MG63 (cell line): ENCODE results near the gene HMSD. TPM values are rescaled to one million over a fixed set of nuclear protein-coding genes. Genes with fewer than 3 reads are reported as not detected.
"Not testable (repeated sequence)": the region's sequence is repeated elsewhere in the genome, so short reads cannot be mapped to it uniquely, and the experiment has no call there.

ENCODE experiments used
- DNase-seq: peaks from one replicate; pipeline ENCODE4 v3.0.0-alpha.2; 2020
- H3K27me3 ChIP-seq: fragments of 250-450 bp; sonication (Bioruptor Pico); 2 replicates; pipeline ENCODE4 v1.5.1; 2020; ENCODE audit warnings: mild to moderate bottlenecking, moderate library complexity
- H3K36me3 ChIP-seq: fragments of 250-450 bp; sonication (Bioruptor Pico); 2 replicates; pipeline ENCODE4 v1.5.1; 2020; ENCODE audit warnings: mild to moderate bottlenecking, moderate library complexity
- H3K4me3 ChIP-seq: fragments of 250-450 bp; sonication (Bioruptor Pico); 2 replicates; pipeline ENCODE4 v1.5.1; 2020; ENCODE audit warnings: mild to moderate bottlenecking, moderate library complexity
- H3K9me3 ChIP-seq: fragments of 250-450 bp; sonication (Bioruptor Pico); 2 replicates; pipeline ENCODE4 v1.5.1; 2020; ENCODE audit warnings: mild to moderate bottlenecking, moderate library complexity
- total RNA-seq: library from RNA; depleted of rRNA; stranded (reverse); fragments of >200 nt; shearing (Covaris generic); gene quantifications from 2 replicates; pipeline ENCODE4 v1.2.3, GENCODE V29; 2014; ENCODE audit warnings: low replicate concordance; rRNA removed

HMSD gene
- total RNA-seq = not detected in 2 replicates

DNA sequence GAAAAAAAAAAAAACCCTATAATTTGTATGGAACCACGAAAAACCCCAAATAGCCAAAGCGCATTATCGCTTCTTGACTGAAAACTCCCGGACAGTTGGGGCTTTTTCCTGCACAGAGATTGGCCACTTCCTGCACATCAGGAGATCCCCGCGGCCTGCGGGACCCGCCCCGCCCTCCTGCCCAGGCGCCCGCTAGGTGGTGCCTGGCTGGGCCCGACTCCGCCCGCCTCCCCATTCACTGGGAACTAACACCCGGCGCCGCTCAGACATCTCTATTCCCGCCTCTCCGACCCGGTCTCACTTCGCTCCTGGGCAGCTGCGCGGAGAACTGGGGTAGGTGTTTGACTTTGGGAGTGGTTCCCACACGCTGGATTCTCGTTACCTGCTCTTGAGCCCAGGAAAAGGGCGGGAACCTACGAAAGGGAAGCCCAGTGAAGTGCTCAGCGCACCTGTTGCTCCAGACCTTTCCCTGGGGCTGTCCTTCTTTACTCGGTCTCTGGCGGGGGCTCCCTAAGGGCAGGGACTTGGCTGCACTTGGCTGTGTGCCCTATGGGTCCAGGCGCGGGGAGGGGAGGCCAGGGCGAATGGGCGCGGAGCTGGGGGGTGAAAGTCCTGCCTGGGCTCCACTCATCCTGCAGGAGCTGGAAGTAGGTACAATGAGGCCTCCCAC is at the start of gene HMSD:
Gene HMSD (plus strand): TSS at position 234 of the 670 bp plus-strand sequence. CDS start 4,155 bp downstream, outside the sequence.
- no peaks in the 10 kb centered on the region for H3K27me3 ChIP-seq
- H3K4me3 ChIP-seq = no peak within 1 kb of the TSS
- no peaks in the 10 kb centered on the region for H3K36me3 ChIP-seq
- peak; percentile 21 for DNase-seq
- no peaks in the 10 kb centered on the region for H3K9me3 ChIP-seq

- Histone ChIP-seq H3K4me3 (no peak overlapping the region), H3K36me3 (no peaks in the 10 kb centered on the region), H3K9me3 (no peaks in the 10 kb centered on the region), H3K27me3 (no peaks in the 10 kb centered on the region)
- DNase-seq = no peak
Measured at GRCh38 chr18:63903851-63904570, 45.1 kb upstream of the HMSD start.

DNA sequence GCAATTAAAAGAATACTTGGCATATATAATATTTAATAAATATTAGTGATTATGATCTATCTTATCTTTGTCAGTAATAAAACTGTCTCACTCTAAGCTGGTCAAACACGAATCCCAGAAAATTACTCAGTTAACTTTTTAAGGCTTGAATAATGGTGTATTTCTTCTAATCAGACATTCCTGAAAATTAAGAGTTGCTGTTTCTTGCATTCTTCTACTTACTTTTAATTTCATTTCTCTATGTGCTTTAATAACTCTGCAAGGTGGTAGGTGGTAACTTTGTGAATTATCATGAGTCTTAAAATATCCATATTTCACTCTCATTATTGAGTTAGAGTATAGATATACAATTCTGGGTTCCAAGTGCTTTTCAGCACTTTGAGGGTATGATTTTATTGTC is 44.4 kb upstream of the HMSD start:
- no peaks in the 10 kb centered on the region for H3K9me3 ChIP-seq
- no peak overlapping the region for H3K4me3 ChIP-seq
- DNase-seq = no peak
- no peaks in the 10 kb centered on the region for H3K27me3 ChIP-seq
- H3K36me3 ChIP-seq = no peaks in the 10 kb centered on the region

- DNase-seq = no peak
- no peaks in the 10 kb centered on the region for H3K9me3 ChIP-seq
- H3K27me3 ChIP-seq = no peaks in the 10 kb centered on the region
- no peak overlapping the region for H3K4me3 ChIP-seq
- H3K36me3 ChIP-seq = no peaks in the 10 kb centered on the region
Measured at GRCh38 chr18:63905361-63905760, 43.7 kb upstream of the HMSD start.

- Histone ChIP-seq H3K4me3 (no peak overlapping the region), H3K27me3 (no peaks in the 10 kb centered on the region), H3K36me3 (no peaks in the 10 kb centered on the region), H3K9me3 (no peaks in the 10 kb centered on the region)
- no peak for DNase-seq
Measured at GRCh38 chr18:63906056-63906455, 43.0 kb upstream of the HMSD start.

DNA sequence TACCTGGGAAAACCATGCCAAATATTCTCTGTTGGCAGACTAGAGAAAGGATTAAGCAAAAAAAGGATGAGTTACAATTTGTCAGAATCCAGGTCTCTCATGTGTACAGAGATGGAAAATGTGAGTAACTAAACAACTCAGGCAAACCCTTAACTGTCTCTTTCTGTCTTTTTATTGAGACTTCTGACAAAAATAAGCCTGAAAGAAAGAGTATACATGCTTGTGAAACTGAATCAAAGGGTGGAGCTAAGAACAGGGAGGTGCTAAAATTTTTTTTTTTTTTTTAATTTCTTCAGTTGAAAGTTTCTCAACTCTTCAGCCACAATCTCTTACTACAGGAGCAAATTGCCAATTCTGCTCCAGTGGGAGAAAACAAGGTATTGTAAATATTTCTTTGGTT is 41.4 kb upstream of the HMSD start, which contains the start of gene SERPINB10:
Gene SERPINB10 (plus strand): TSS at position 295 of the 400 bp plus-strand sequence. CDS start 7,553 bp downstream, outside the sequence.
- H3K9me3 ChIP-seq = no peaks in the 10 kb centered on the region
- no peak within 1 kb of the TSS for H3K4me3 ChIP-seq
- no peak for DNase-seq
- no peaks in the 10 kb centered on the region for H3K36me3 ChIP-seq
- H3K27me3 ChIP-seq = no peaks in the 10 kb centered on the region

GRCh38 chr18:63908858-63909257 is 40.2 kb upstream of the HMSD start:
- Histone ChIP-seq H3K4me3 (no peak overlapping the region), H3K27me3 (peaks cover 5% of the 10 kb centered on the region; the same call in 1 of the 2 replicates), H3K36me3 (no peaks in the 10 kb centered on the region), H3K9me3 (no peaks in the 10 kb centered on the region)
- DNase-seq = no peak

- no peak for DNase-seq
- no peaks in the 10 kb centered on the region for H3K9me3 ChIP-seq
- no peak overlapping the region for H3K4me3 ChIP-seq
- no peaks in the 10 kb centered on the region for H3K36me3 ChIP-seq
- peaks cover 5% of the 10 kb centered on the region; the same call in 1 of the 2 replicates for H3K27me3 ChIP-seq
Measured at GRCh38 chr18:63909870-63910269, 39.2 kb upstream of the HMSD start.

DNA sequence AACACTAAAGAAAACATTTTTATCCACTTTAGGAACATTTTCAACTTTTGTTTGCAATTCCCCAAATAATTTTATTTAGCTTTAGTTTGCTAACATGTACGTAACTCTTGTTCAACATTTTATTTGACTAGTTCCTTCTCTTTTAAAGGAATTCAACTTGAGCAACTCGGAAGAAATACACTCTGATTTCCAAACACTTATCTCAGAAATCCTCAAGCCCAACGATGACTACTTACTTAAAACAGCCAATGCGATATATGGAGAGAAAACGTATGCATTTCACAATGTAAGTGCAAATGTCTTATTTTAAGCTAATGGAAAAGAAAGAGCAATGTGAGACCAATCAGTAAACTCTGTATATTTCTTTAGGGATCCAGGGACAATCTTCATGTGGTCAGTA is 31.3 kb upstream of the HMSD start:
- Histone ChIP-seq H3K27me3 (peaks cover 9% of the 10 kb centered on the region; the same call in 1 of the 2 replicates), H3K36me3 (no peaks in the 10 kb centered on the region), H3K9me3 (no peaks in the 10 kb centered on the region), H3K4me3 (no peak overlapping the region)
- no peak for DNase-seq

- Histone ChIP-seq H3K9me3 (no peaks in the 10 kb centered on the region), H3K4me3 (no peak overlapping the region), H3K36me3 (no peaks in the 10 kb centered on the region), H3K27me3 (peaks cover 4% of the 10 kb centered on the region; the same call in 1 of the 2 replicates)
- no peak for DNase-seq
Measured at GRCh38 chr18:63922049-63922448, 27.1 kb upstream of the HMSD start.

GRCh38 chr18:63924551-63924950 is 24.6 kb upstream of the HMSD start:
- DNase-seq = no peak
- Histone ChIP-seq H3K4me3 (no peak overlapping the region), H3K36me3 (no peaks in the 10 kb centered on the region), H3K27me3 (no peaks in the 10 kb centered on the region), H3K9me3 (no peaks in the 10 kb centered on the region)

- Histone ChIP-seq H3K36me3 (no peaks in the 10 kb centered on the region), H3K9me3 (no peaks in the 10 kb centered on the region), H3K4me3 (no peak overlapping the region), H3K27me3 (no peaks in the 10 kb centered on the region)
- DNase-seq = no peak
Measured at GRCh38 chr18:63928331-63928730, 20.8 kb upstream of the HMSD start.

DNA sequence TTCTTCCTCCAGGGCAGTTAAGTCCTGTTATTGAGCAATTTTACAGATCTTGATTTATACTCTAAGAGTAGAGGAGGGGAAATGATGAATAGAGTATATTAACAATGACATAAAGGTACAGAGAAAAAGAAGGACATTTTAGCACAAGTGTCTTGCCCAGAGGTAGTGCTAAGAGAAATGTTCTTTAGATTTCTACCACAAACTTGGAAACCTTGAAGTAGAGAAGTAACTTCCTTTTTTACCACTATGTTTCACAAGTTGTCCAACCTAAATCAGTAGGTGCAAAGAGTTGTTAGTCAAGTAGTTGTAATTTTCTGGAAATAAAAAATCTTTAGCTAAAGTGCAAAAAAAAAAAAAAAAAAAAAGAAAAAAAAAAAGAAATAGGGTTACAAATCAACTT is 19.7 kb upstream of the HMSD start:
- H3K9me3 ChIP-seq, DNase-seq, H3K4me3 ChIP-seq, H3K27me3 ChIP-seq, H3K36me3 ChIP-seq: not testable (repeated sequence)

DNA sequence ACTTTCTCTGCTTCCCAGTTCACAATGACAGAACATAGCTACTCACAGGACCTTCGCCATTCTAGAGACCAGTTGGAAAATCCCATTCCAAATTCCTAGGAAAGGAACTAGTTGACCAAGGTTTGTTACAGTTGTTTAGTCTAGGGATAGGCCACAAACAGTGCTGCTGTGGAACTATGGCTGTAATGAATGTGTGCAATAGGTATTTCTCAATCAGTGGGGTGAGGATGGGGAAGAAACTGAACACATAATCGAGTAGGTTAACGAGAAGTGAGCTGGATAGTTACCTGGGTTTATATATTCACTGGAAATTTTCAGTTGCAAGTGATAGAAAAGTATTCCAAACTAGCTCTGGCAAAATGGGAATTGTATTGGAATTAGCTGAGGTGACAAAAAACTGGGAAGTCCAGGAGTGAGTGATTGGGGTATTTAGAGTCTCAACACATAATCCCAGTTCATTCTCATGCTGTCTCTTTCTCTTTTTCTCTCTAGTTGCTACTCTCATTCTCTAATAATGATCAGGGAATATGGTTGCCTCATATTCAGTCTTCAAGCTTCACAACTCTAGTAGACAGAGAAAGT is 18.2 kb upstream of the HMSD start:
- DNase-seq = no peak
- H3K27me3 ChIP-seq = no peaks in the 10 kb centered on the region

GRCh38 chr18:63936156-63936931 is 12.8 kb upstream of the HMSD start:
- DNase-seq = peak; percentile 70
- H3K4me3 ChIP-seq = peak overlapping the region; percentile 31

More for the DNA sequence above, 18.2 kb upstream of the HMSD start:
- Histone ChIP-seq H3K9me3 (no peaks in the 10 kb centered on the region), H3K36me3 (no peaks in the 10 kb centered on the region), H3K4me3 (no peak overlapping the region)

DNA sequence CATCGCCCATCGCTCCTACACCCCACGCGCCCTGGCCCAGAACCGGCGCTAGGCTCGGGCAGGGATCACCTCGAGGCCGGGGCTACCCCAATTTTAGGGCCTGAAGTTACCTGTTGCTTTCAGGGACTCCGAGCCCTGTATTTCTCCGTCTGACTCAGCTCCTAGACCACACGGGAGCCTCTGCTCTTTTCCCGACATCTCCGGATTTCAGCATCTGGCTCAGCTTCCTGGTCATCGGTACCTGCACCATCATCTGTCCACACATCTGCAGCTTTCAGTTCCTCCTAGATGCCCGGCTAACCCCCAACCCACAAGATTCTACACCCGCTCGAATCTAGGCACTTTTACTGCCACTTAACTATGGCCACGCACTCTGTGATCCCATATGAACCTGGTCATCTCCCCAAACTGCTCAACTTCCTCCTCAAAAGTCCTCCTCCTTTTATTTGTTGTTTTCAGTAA is 12.1 kb upstream of the HMSD start:
- DNase-seq = no peak
- Histone ChIP-seq H3K4me3 (no peak overlapping the region), H3K27me3 (peaks cover 2% of the 10 kb centered on the region), H3K36me3 (no peaks in the 10 kb centered on the region), H3K9me3 (no peaks in the 10 kb centered on the region)

More at GRCh38 chr18:63936156-63936931, 12.8 kb upstream of the HMSD start:
- peaks cover 2% of the 10 kb centered on the region for H3K27me3 ChIP-seq
- H3K36me3 ChIP-seq = no peaks in the 10 kb centered on the region
- no peaks in the 10 kb centered on the region for H3K9me3 ChIP-seq

DNA sequence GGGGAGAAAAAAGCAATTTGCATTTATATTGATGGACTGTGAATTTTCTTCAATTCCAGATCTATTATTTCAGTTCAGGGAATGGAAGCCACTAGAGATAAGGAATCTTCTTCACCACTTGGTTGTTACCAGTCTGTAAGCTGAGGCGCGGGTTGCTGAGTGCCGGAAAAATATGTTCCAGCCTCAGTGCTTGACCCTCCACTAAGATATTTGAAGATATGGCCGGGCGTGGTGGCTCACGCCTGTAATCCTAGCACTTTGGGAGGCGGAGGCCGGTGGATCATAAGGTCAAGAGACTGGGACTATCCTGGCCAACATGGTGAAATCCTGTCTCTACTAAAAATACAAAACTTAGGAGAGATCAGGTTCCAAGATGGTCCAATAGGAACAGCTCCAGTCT is 9.1 kb upstream of the HMSD start:
- H3K27me3 ChIP-seq = peaks cover 2% of the 10 kb centered on the region
- no peak for DNase-seq
- H3K36me3 ChIP-seq = no peaks in the 10 kb centered on the region
- H3K4me3 ChIP-seq = no peak overlapping the region
- H3K9me3 ChIP-seq = no peaks in the 10 kb centered on the region
